Right lobe of liver (tissue), 6 donors: ENCODE data around the gene AHNAK2. TPM values are rescaled to one million over a fixed set of nuclear protein-coding genes. Genes with fewer than 3 reads are reported as not detected.

Source experiments
- ATAC-seq, 4 donors: fragments of 200-7000 bp; cut with Tn5 transposase; one replicate each; pipeline ENCODE4 v1.9.1; 2020; ENCODE audit warnings: mild to moderate bottlenecking in 4 of 4, moderate library complexity in 4 of 4
- DNase-seq, 3 donors: peaks; one replicate each; pipeline ENCODE4 v3.0.0-alpha.2; 2020
- H3K27ac ChIP-seq, 3 donors: fragments of 200-600 bp; one replicate each; pipeline ENCODE4 v1.8.0; 2022
- H3K27me3 ChIP-seq, 2 donors: fragments of 200-600 bp; one replicate each; pipeline ENCODE4 v1.8.0; 2022
- H3K36me3 ChIP-seq, 4 donors: fragments of 200-600 bp; sonication (generic) in 1 of 4; one replicate each; pipeline versions ENCODE4 v1.5.1 to v1.8.0; 2017 to 2022; ENCODE audit warnings: control low read depth in 1 of 4
- H3K4me1 ChIP-seq, 4 donors: fragments of 200-600 bp; sonication (generic) in 1 of 4; one replicate each; pipeline versions ENCODE4 v1.5.1 to v1.8.0; 2017 to 2022; ENCODE audit warnings: control low read depth in 1 of 4
- H3K4me3 ChIP-seq, 3 donors: fragments of 200-600 bp; one replicate each; pipeline ENCODE4 v1.8.0; 2022
- H3K9me3 ChIP-seq, 4 donors: fragments of 200-600 bp; sonication (generic) in 1 of 4; one replicate each; pipeline versions ENCODE4 v1.5.1 to v1.8.0; 2017 to 2022; ENCODE audit warnings: control low read depth in 1 of 4
- POLR2A ChIP-seq: fragments of 450-650 bp; IDR thresholded peaks from one replicate; pipeline ENCODE4 v1.6.1; 2017; ENCODE audit warnings: antibody characterized with exemption, mild to moderate bottlenecking
- WGBS: methylation state at CpG from one replicate; pipeline ENCODE4 v1.1.6; 2018; ENCODE audit warnings: low coverage, low lambda C conversion rate; ENCODE audit not compliant: insufficient coverage; ENCODE audit errors: missing lambda C conversion rate; 5-methylcytosine and 5-hydroxymethylcytosine counted together
- intact Hi-C, 2 donors: fragments of 100-400 bp; cut with DNase I; formaldehyde crosslinking; loops; one replicate each; pipeline versions ENCODE4 v1.11.2 to v1.14.1; 2022
- total RNA-seq, 6 experiments: library from RNA; depleted of rRNA in 2 of 6; stranded (reverse); fragments of >200 nt in 2 of 6; fragmentation: NEBNext Ultra II Directional in 3 of 6; extraction: Animal tissue kit (Norgen Biotek cat#: 25700) in 3 of 6; gene quantifications; one replicate each; pipeline versions ENCODE4 v1.1.0 to v1.2.4, GENCODE V29; 2016 to 2023
- TF ChIP-seq, protein P1 (sequence below), 4 donors: fragments of 200-600 bp in 3 of 4; fragments of 450-650 bp in 1 of 4; IDR thresholded peaks; one replicate each; pipeline versions ENCODE4 v1.5.1 to v1.8.0; 2016 to 2022; ENCODE audit warnings: antibody characterized with exemption in 4 of 4, mild to moderate bottlenecking in 2 of 4
- donor health status: DM: no; HTN: yes; CAD: no.
- donor health status: DM: no; HTN: no; CAD: no.
- donor health status: DM: no; HTN: no; CAD: no.
- donor health status: DM: no; HTN: yes; CAD: no.
- donor health status: DM: no; HTN: yes; CAD: no.

Gene AHNAK2
- total RNA-seq, 6 experiments from 2014 or later: 2.1 to 12.2 (median 4.6) TPM

GRCh38 chr14:104996032-104996431 lies 17.9 kb upstream of the AHNAK2 start:
- TF ChIP-seq POLR2A: no peak
- TF ChIP-seq, protein P1, sequence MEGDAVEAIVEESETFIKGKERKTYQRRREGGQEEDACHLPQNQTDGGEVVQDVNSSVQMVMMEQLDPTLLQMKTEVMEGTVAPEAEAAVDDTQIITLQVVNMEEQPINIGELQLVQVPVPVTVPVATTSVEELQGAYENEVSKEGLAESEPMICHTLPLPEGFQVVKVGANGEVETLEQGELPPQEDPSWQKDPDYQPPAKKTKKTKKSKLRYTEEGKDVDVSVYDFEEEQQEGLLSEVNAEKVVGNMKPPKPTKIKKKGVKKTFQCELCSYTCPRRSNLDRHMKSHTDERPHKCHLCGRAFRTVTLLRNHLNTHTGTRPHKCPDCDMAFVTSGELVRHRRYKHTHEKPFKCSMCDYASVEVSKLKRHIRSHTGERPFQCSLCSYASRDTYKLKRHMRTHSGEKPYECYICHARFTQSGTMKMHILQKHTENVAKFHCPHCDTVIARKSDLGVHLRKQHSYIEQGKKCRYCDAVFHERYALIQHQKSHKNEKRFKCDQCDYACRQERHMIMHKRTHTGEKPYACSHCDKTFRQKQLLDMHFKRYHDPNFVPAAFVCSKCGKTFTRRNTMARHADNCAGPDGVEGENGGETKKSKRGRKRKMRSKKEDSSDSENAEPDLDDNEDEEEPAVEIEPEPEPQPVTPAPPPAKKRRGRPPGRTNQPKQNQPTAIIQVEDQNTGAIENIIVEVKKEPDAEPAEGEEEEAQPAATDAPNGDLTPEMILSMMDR (IDR thresholded peaks at IDR 0.05): no peak

DNA sequence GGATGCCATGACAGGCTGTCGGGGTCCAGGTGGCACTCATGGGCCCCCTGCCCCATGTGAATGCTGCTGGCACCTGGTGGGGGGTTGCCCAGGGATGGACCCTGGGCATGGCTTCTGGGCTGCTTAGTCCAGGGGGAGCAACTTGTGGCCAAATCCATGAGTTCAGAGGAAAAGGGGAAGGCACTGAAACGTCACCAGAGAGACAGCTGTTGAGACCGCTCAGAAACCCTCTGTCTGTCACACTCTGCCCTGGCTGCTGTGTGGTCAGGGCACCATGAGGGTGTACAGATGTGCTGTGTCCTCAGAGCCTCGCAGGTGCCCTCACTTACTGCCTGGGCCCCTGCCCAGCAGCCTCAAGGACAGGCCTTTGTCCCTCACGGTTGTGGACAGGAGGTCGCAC lies 16.8 kb upstream of the AHNAK2 start:
- no peak overlapping the region for H3K27ac ChIP-seq
- WGBS: 80% methylated on average over 1 of the region's 6 CpGs
- H3K27me3 ChIP-seq: no peaks in the 10 kb centered on the region
- ATAC-seq (no peak), DNase-seq (no peak)
- intact Hi-C loops: no loop called here
- H3K4me1 ChIP-seq: no peaks in the 10 kb centered on the region
- TF ChIP-seq, protein P1 (IDR thresholded peaks at IDR 0.05): no peak
- TF ChIP-seq POLR2A: no peak
- H3K4me3 ChIP-seq: no peak overlapping the region
- no peaks in the 10 kb centered on the region for H3K9me3 ChIP-seq
- H3K36me3 ChIP-seq: no peaks in the 10 kb centered on the region

More at GRCh38 chr14:104996032-104996431, 17.9 kb upstream of the AHNAK2 start:
- DNase-seq: no peak
- Histone ChIP-seq H3K27me3 (no peaks in the 10 kb centered on the region), H3K36me3 (no peaks in the 10 kb centered on the region), H3K4me1 (no peaks in the 10 kb centered on the region), H3K27ac (no peak overlapping the region), H3K9me3 (no peaks in the 10 kb centered on the region), H3K4me3 (no peak overlapping the region)
- intact Hi-C loops: no loop called here
- WGBS: 82% methylated on average over 4 of the region's 5 CpGs
- no peak for ATAC-seq

DNA sequence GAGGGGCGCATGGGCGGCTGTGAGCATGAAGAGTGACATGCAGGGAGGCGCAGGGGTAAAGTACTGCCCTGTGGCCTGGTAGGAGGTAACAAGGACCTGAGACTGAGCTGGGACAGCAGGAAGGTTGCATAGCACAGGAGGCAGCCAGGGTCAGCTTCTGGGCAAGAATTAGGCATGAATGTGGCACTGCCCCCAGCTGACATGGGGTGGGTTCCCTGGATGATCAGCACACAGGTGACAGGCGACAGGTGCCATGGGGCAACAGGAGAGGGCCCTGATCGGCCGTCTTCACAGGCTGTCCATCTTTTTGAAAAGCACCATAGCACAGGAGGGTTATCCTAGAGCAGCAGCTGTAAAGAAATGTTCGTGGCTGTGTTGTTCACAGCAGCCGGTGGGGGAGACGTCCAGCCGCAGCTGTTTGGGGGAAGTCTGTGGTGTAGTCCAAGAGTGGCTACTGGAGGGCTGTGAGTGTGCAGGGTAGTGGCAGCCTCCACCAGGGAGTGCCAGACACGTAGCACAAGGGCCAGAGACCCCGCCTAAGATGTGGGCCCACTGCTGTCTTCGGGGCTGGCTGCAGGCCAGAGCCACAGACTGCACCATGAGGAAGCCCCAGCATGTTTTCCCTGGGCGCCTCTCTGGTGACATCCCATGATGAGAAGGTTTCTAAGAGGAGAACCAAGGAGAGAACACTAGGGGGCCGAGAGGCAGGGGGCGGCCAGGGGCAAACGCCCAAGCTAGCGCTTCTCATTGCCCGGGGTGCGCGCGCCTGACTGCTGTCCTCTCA lies 15.8 kb upstream of the AHNAK2 start:
- H3K9me3 ChIP-seq: no peaks in the 10 kb centered on the region
- H3K27ac ChIP-seq: no peak overlapping the region
- H3K4me3 ChIP-seq: no peak overlapping the region
- intact Hi-C loops: no loop called here
- no peaks in the 10 kb centered on the region for H3K4me1 ChIP-seq
- H3K36me3 ChIP-seq: no peaks in the 10 kb centered on the region
- no CpG with 5 or more reads among the region's 22 CpGs for WGBS
- TF ChIP-seq POLR2A: no peak
- DNase-seq (no peak), ATAC-seq (no peak)
- H3K27me3 ChIP-seq: no peaks in the 10 kb centered on the region

- no peaks in the 10 kb centered on the region for H3K27me3 ChIP-seq
- 100% methylated on average over 1 of the region's 12 CpGs for WGBS
- H3K9me3 ChIP-seq: no peaks in the 10 kb centered on the region
- H3K27ac ChIP-seq: no peak overlapping the region
- DNase-seq: no peak
- H3K4me3 ChIP-seq: no peak overlapping the region
- ATAC-seq: no peak
- no peak for TF ChIP-seq POLR2A
- TF ChIP-seq, protein P1 (IDR thresholded peaks at IDR 0.05): no peak
- H3K4me1 ChIP-seq: no peaks in the 10 kb centered on the region
- H3K36me3 ChIP-seq: no peaks in the 10 kb centered on the region
- intact Hi-C loops: no loop called here
Observed at GRCh38 chr14:104993306-104993705, 15.1 kb upstream of the AHNAK2 start.

GRCh38 chr14:104992501-104992900 lies 14.3 kb upstream of the AHNAK2 start:
- no peaks in the 10 kb centered on the region for H3K4me1 ChIP-seq
- H3K27ac ChIP-seq: no peak overlapping the region
- H3K4me3 ChIP-seq: no peak overlapping the region
- TF ChIP-seq, protein P1 (IDR thresholded peaks at IDR 0.05): no peak
- no peak for TF ChIP-seq POLR2A
- no peaks in the 10 kb centered on the region for H3K9me3 ChIP-seq
- intact Hi-C loops: no loop called here
- H3K27me3 ChIP-seq: no peaks in the 10 kb centered on the region
- no peak for ATAC-seq
- no peaks in the 10 kb centered on the region for H3K36me3 ChIP-seq
- WGBS: 96% methylated on average over 8 of the region's 11 CpGs
- DNase-seq: no peak
